PC-3 (cell line): ENCODE results near the gene TSHZ2.

Experiments used
- EZH2 ChIP-seq: fragments of 300-600 bp; sonication (generic); IDR thresholded peaks from one replicate; pipeline ENCODE4 v1.6.1; 2017; ENCODE audit warnings: antibody characterized with exemption, mild to moderate bottlenecking, low read length; ENCODE audit not compliant: unreplicated experiment
- TF ChIP-seq, protein P1 (sequence below): fragments of 300-600 bp; sonication (generic); conservative IDR thresholded peaks from 2 replicates; pipeline ENCODE4 v1.5.1; 2017; ENCODE audit warnings: antibody characterized with exemption, low read depth, mild to moderate bottlenecking, low read length

DNA sequence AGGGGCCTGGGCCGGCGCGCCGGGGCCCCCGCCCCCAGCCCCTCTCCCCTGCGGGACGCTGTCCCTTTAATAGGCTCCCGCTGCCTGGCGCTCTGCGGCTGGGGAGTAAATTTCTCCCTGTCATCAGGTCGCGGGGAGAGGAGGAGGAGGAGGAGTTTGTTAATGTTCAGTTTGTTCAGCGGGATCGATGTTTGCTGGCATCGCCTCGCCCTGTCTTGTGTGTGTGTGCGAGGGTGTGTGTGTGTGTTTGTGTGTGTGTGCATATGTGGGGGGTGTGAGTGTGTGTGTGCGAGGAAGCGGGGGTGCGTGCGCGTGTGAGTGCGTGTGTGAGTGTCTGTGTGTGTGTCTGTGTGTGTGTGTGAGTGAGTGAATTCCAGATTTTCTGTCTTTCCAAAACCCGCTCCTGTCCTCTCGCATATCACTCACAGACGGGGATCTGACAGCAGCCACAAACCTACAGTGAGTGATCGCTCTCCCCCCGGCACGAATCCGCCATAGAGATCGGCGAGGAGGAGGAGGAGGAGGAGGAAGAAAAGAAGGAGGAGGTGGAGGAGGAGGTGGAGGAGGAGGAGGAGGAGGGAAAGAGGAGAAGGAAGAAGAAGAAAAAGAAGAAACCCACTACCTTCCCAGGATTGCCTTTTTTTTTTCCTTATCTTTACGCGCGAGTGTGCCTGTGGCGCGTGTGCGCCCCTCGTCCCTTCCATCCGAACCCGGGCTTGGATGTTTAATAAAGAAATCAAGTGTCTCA lies at the start of gene TSHZ2:
- TF ChIP-seq, protein P1, sequence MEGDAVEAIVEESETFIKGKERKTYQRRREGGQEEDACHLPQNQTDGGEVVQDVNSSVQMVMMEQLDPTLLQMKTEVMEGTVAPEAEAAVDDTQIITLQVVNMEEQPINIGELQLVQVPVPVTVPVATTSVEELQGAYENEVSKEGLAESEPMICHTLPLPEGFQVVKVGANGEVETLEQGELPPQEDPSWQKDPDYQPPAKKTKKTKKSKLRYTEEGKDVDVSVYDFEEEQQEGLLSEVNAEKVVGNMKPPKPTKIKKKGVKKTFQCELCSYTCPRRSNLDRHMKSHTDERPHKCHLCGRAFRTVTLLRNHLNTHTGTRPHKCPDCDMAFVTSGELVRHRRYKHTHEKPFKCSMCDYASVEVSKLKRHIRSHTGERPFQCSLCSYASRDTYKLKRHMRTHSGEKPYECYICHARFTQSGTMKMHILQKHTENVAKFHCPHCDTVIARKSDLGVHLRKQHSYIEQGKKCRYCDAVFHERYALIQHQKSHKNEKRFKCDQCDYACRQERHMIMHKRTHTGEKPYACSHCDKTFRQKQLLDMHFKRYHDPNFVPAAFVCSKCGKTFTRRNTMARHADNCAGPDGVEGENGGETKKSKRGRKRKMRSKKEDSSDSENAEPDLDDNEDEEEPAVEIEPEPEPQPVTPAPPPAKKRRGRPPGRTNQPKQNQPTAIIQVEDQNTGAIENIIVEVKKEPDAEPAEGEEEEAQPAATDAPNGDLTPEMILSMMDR, result no peak
- TF ChIP-seq EZH2, result no peak
